Keratinocyte (primary cell): Measurements from ENCODE around the gene TCFL5. TPM values are rescaled to one million over a fixed set of nuclear protein-coding genes. Genes with fewer than 3 reads are reported as not detected.

ENCODE experiments used
- DNase-seq: peaks from one replicate; pipeline ENCODE4 v3.0.0-alpha.2; 2011; ENCODE audit warnings: low read depth, missing footprints, low spot score
- FAIRE-seq: peaks from 2 replicates; lab custom pipeline; 2011; peaks lifted over from hg19 to GRCh38; lab: Jason Lieb, UNC
- H2AFZ ChIP-seq: 2 replicates; pipeline ENCODE4 v1.6.0; 2012; ENCODE audit warnings: low read length, control low read depth, inconsistent platforms; ENCODE audit not compliant: control insufficient read depth
- H3K27ac ChIP-seq: 2 replicates; pipeline ENCODE4 v1.5.1; 2011; ENCODE audit warnings: low read length; ENCODE audit not compliant: control insufficient read depth, insufficient read depth
- H3K27me3 ChIP-seq: 3 replicates; pipeline ENCODE4 v1.6.0; 2011; ENCODE audit warnings: low read length; ENCODE audit not compliant: control insufficient read depth, insufficient read depth; ENCODE audit errors: extremely low read depth
- H3K36me3 ChIP-seq, 2 experiments: 2 replicates in 1 of 2; 3 replicates in 1 of 2; pipeline ENCODE4 v1.5.1; 2011; ENCODE audit warnings: low read length in 2 of 2, mild to moderate bottlenecking in 1 of 2; ENCODE audit not compliant: control insufficient read depth in 2 of 2, insufficient read depth in 2 of 2; ENCODE audit errors: extremely low read depth in 1 of 2
- H3K4me1 ChIP-seq: 3 replicates; pipeline ENCODE4 v1.5.1; 2011; ENCODE audit warnings: low read length; ENCODE audit not compliant: control insufficient read depth, insufficient read depth; ENCODE audit errors: extremely low read depth
- H3K4me2 ChIP-seq: 3 replicates; pipeline ENCODE4 v1.6.0; 2011; ENCODE audit warnings: low read depth, low read length; ENCODE audit not compliant: control insufficient read depth, insufficient read depth; ENCODE audit errors: extremely low read depth
- H3K4me3 ChIP-seq, 3 experiments: fragments of 200-600 bp in 1 of 3; sonication (generic) in 1 of 3; 2 replicates in 2 of 3; 3 replicates in 1 of 3; pipeline ENCODE4 v1.5.1; 2011 to 2016; ENCODE audit warnings: low read length in 3 of 3, mild to moderate bottlenecking in 3 of 3, control low read depth in 2 of 3, inconsistent platforms in 1 of 3, low read depth in 1 of 3, mixed read lengths in 1 of 3, mixed run types in 1 of 3, moderate library complexity in 1 of 3; ENCODE audit not compliant: control insufficient read depth in 2 of 3, insufficient read depth in 2 of 3; ENCODE audit errors: extremely low read depth in 1 of 3
- H3K79me2 ChIP-seq: 2 replicates; pipeline ENCODE4 v1.6.0; 2012; ENCODE audit warnings: low read length; ENCODE audit not compliant: control insufficient read depth, insufficient read depth
- H3K9ac ChIP-seq: 3 replicates; pipeline ENCODE4 v1.6.0; 2011; ENCODE audit warnings: low read length; ENCODE audit not compliant: control insufficient read depth, insufficient read depth; ENCODE audit errors: extremely low read depth
- H3K9me1 ChIP-seq: 3 replicates; pipeline ENCODE4 v1.6.0; 2011; ENCODE audit warnings: low read length; ENCODE audit not compliant: control insufficient read depth, insufficient read depth; ENCODE audit errors: extremely low read depth
- H3K9me3 ChIP-seq: 2 replicates; pipeline ENCODE4 v1.5.1; 2012; ENCODE audit warnings: low read depth, low read length; ENCODE audit not compliant: control insufficient read depth
- H4K20me1 ChIP-seq: 3 replicates; pipeline ENCODE4 v1.6.0; 2011; ENCODE audit warnings: low read length; ENCODE audit not compliant: control insufficient read depth, insufficient read depth; ENCODE audit errors: extremely low read depth
- EZH2 ChIP-seq: IDR thresholded peaks from one replicate; pipeline ENCODE4 v1.6.1; 2012; ENCODE audit warnings: inconsistent platforms, mild to moderate bottlenecking, low read length, moderate library complexity
- dilution Hi-C: fragments of 300-500 bp; cut with MboI; formaldehyde crosslinking; loops from one replicate; pipeline ENCODE4 v1.7.0; 2020; ENCODE audit warnings: low sequenced_read_pairs; ENCODE audit not compliant: extremely low pct_ligation_motif_present
- polyA plus RNA-seq, 5 experiments: library from polyadenylated mRNA; depleted of rRNA in 3 of 5; stranded (reverse) in 3 of 5; stranded (forward) in 1 of 5; unstranded in 1 of 5; fragments of >200 nt; gene quantifications; 1 replicate in 1 of 5; 2 replicates in 3 of 5; 3 replicates in 1 of 5; pipeline versions ENCODE4 v1.2.1 to v1.2.3, GENCODE V29; 2011 to 2012; ENCODE audit warnings: missing spikeins in 2 of 5, low read depth in 1 of 5, low replicate concordance in 1 of 5
- TF ChIP-seq, protein P1 (sequence below), 3 experiments: IDR thresholded peaks in 1 of 3; conservative IDR thresholded peaks in 1 of 3; optimal IDR thresholded peaks in 1 of 3; 2 replicates in 2 of 3; 3 replicates in 1 of 3; pipeline versions ENCODE3 to v1.5.1; 2011; ENCODE audit warnings: low read length in 3 of 3, mild to moderate bottlenecking in 3 of 3, moderate library complexity in 2 of 3, control low read depth in 1 of 3, inconsistent platforms in 1 of 3; ENCODE audit not compliant: insufficient read depth in 2 of 3; ENCODE audit errors: extremely low read depth in 1 of 3

The TCFL5 gene
- polyA plus RNA-seq, 1 donor (not counting 4 experiments of a cell fraction or from before 2014, with no cell fraction given): 14.6 TPM

- Histone ChIP-seq H3K4me3 (peak within 1 kb of the TSS; percentile 69 to 87 (median 73)), H4K20me1 (peaks cover 2% of the 10 kb centered on the region), H3K9ac (peak within 1 kb of the TSS; percentile 78), H3K36me3 (peaks cover 23% of the 10 kb centered on the region in 2 experiments), H3K27me3 (no peaks in the 10 kb centered on the region), H3K9me1 (no peaks in the 10 kb centered on the region), H3K4me2 (peak within 1 kb of the TSS; percentile 86), H2AFZ (peak within 1 kb of the TSS; percentile 77), H3K27ac (peak within 1 kb of the TSS; percentile 47), H3K4me1 (peaks cover 12% of the 10 kb centered on the region), H3K79me2 (peaks cover 29% of the 10 kb centered on the region), H3K9me3 (no peaks in the 10 kb centered on the region)
- DNase-seq (no peak), FAIRE-seq (no peak)
- TF ChIP-seq, protein P1, sequence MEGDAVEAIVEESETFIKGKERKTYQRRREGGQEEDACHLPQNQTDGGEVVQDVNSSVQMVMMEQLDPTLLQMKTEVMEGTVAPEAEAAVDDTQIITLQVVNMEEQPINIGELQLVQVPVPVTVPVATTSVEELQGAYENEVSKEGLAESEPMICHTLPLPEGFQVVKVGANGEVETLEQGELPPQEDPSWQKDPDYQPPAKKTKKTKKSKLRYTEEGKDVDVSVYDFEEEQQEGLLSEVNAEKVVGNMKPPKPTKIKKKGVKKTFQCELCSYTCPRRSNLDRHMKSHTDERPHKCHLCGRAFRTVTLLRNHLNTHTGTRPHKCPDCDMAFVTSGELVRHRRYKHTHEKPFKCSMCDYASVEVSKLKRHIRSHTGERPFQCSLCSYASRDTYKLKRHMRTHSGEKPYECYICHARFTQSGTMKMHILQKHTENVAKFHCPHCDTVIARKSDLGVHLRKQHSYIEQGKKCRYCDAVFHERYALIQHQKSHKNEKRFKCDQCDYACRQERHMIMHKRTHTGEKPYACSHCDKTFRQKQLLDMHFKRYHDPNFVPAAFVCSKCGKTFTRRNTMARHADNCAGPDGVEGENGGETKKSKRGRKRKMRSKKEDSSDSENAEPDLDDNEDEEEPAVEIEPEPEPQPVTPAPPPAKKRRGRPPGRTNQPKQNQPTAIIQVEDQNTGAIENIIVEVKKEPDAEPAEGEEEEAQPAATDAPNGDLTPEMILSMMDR (optimal IDR thresholded peaks at IDR 0.05 in 1 of 3, IDR thresholded peaks at IDR 0.05 in 1 of 3, conservative IDR thresholded peaks at IDR 0.05 in 1 of 3; ENCODE audit: extremely low read depth in 1 of 3, insufficient read depth in 2 of 3, low read length in 3 of 3): no peak
- dilution Hi-C loops: no loop called here
Measured at GRCh38 chr20:62804627-62805154, 56.9 kb downstream of the TCFL5 start, which contains the start of gene OGFR. Gene OGFR, plus strand, starts transcription at chr20:62804835. Its CDS starts 25 bp downstream, at chr20:62804860.

- Histone ChIP-seq H3K4me1 (peaks cover 12% of the 10 kb centered on the region), H3K79me2 (peaks cover 25% of the 10 kb centered on the region), H3K9me1 (no peaks in the 10 kb centered on the region), H3K4me2 (peak overlapping the region; percentile 48), H3K9ac (no peak overlapping the region), H3K4me3 (peak overlapping the region in 2 of 3 experiments; percentile 69 to 87), H3K27me3 (no peaks in the 10 kb centered on the region), H4K20me1 (peaks cover under 1% of the 10 kb centered on the region), H3K36me3 (peaks cover 23% of the 10 kb centered on the region in 2 experiments), H3K27ac (no peak overlapping the region), H2AFZ (peak overlapping the region; percentile 5), H3K9me3 (no peaks in the 10 kb centered on the region)
- no peak for TF ChIP-seq EZH2
- TF ChIP-seq, protein P1 (optimal IDR thresholded peaks at IDR 0.05 in 1 of 3, IDR thresholded peaks at IDR 0.05 in 1 of 3, conservative IDR thresholded peaks at IDR 0.05 in 1 of 3; ENCODE audit: extremely low read depth in 1 of 3, insufficient read depth in 2 of 3, low read length in 3 of 3): no peak
- DNase-seq (no peak), FAIRE-seq (no peak)
- dilution Hi-C loops: no loop called here
Measured at GRCh38 chr20:62804021-62804626, 57.5 kb downstream of the TCFL5 start.
